Bronchial epithelial cell (primary cell): ENCODE results near the gene ZSCAN22. TPM values are rescaled to one million over a fixed set of nuclear protein-coding genes. Genes with fewer than 3 reads are reported as not detected.

Experiments
- DNase-seq: peaks from one replicate; pipeline ENCODE4 v3.0.0-alpha.2; 2010; ENCODE audit warnings: low read depth
- FAIRE-seq: peaks from 2 replicates; lab custom pipeline; 2011; peaks lifted over from hg19 to GRCh38; lab: Jason Lieb, UNC
- H3K27me3 ChIP-seq: 2 replicates; pipeline ENCODE4 v1.5.1; 2011; ENCODE audit warnings: low read length; ENCODE audit not compliant: control insufficient read depth, insufficient read depth
- H3K36me3 ChIP-seq: 2 replicates; pipeline ENCODE4 v1.5.1; 2011; ENCODE audit warnings: low read length; ENCODE audit not compliant: control insufficient read depth, insufficient read depth
- H3K4me3 ChIP-seq: 2 replicates; pipeline ENCODE4 v1.5.1; 2011; ENCODE audit warnings: mild to moderate bottlenecking, low read depth, low read length, control low read depth
- CTCF ChIP-seq: IDR thresholded peaks from 2 replicates; pipeline ENCODE4 v1.5.1; 2011; ENCODE audit warnings: mild to moderate bottlenecking, moderate library complexity, low read length, control low read depth, inconsistent platforms; ENCODE audit not compliant: insufficient read depth, severe bottlenecking
- total RNA-seq: library from RNA; depleted of rRNA; stranded (reverse); fragments of >200 nt; gene quantifications from 2 replicates; pipeline ENCODE4 v1.2.1, GENCODE V29; 2014

Gene ZSCAN22
- total RNA-seq, 1 donor from 2014 or later = 1.8 TPM

- DNase-seq (no peak), FAIRE-seq (no peak)
- Histone ChIP-seq H3K4me3 (no peak overlapping the region), H3K36me3 (peaks cover 11% of the 10 kb centered on the region), H3K27me3 (no peaks in the 10 kb centered on the region)
- no peak for TF ChIP-seq CTCF
Observed at GRCh38 chr19:58334691-58335249, 8.0 kb downstream of the ZSCAN22 start.

GRCh38 chr19:58335630-58336029 lies 8.8 kb downstream of the ZSCAN22 start:
- H3K4me3 ChIP-seq = no peak overlapping the region
- no peak for TF ChIP-seq CTCF

DNA sequence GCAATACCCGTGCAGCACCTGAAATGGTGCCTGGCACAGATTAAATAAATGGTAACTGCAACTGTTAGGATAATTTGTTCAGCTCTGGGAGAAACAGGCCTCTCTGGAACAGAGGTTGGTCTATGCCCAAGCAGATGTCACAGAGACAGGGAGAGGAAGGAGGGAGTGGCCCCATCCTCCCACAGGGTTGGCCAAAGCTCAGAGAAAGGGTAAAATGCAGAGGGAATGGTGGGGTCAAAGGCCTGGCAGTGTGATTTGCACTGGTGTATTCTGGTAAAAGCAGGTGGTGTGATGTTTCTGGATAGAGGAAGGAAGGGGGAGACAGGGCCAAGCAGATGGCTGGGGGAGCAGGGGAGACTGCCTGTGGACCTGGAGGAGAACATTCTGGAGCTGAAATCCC lies 9.4 kb downstream of the ZSCAN22 start:
- DNase-seq = no peak
- Histone ChIP-seq H3K36me3 (peaks cover 11% of the 10 kb centered on the region), H3K4me3 (no peak overlapping the region), H3K27me3 (no peaks in the 10 kb centered on the region)
- no peak for TF ChIP-seq CTCF
- no peak for FAIRE-seq

More at GRCh38 chr19:58335630-58336029, 8.8 kb downstream of the ZSCAN22 start:
- FAIRE-seq (no peak), DNase-seq (no peak)
- peaks cover 11% of the 10 kb centered on the region for H3K36me3 ChIP-seq
- no peaks in the 10 kb centered on the region for H3K27me3 ChIP-seq

DNA sequence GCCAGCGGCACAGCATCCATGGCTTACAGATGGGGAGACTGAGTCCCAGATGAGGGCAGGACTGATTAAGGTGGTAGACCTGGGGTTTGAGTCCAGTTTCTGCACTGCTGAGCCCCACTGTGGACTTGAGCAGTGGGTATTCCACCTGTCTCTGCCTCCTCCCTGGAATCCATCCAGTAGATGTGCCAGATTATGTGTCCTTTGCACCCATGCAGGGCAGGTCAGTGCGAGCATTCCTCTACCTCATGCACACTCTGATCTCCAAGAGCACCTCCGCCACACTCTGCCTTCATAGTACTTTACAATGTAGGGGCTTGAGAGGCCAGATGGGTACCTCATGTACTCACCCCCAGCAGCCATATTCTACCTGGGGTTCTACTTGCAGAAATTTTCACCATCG lies 10.0 kb downstream of the ZSCAN22 start:
- DNase-seq = no peak
- Histone ChIP-seq H3K4me3 (no peak overlapping the region), H3K27me3 (no peaks in the 10 kb centered on the region), H3K36me3 (peaks cover 11% of the 10 kb centered on the region)
- no peak for TF ChIP-seq CTCF
- FAIRE-seq = no peak

DNA sequence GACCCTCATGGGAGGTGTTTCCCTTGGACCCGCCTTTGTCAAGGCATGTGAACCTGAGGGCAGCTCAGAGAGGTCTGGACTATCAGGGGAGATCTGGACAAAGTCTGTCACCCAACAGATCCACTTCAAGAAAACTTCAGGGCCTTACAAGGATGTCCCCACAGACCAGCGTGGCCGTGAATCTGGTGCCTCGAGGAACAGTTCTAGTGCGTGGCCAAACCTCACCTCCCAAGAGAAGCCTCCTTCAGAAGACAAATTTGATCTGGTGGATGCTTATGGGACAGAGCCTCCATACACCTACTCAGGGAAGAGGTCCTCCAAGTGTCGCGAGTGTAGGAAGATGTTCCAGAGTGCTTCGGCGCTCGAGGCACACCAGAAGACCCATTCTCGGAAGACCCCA lies 11.5 kb downstream of the ZSCAN22 start:
- FAIRE-seq (no peak), DNase-seq (no peak)
- Histone ChIP-seq H3K4me3 (no peak overlapping the region), H3K36me3 (peaks cover 11% of the 10 kb centered on the region), H3K27me3 (no peaks in the 10 kb centered on the region)
- no peak for TF ChIP-seq CTCF
